ENCODE results near the gene FBXO38. TPM values are rescaled to one million over a fixed set of nuclear protein-coding genes. Genes with fewer than 3 reads are reported as not detected.

Gene FBXO38
- total RNA-seq, 4 donors from 2014 or later, result 29.5 to 46.5 (median 34.0) TPM

GRCh38 chr5:148416416-148416815 is 32.7 kb downstream of the FBXO38 start:
- Histone ChIP-seq H3K36me3 (peaks cover 40 to 98% (median 70%) of the 10 kb centered on the region in 4 donors), H3K27ac (replicated peaks in 1 of 4) (no peak overlapping the region), H3K27me3 (no peaks in the 10 kb centered on the region), H3K9me3 (no peaks in the 10 kb centered on the region), H3K4me1 (peaks cover 0 to 7% (median 0%) of the 10 kb centered on the region in 4 donors), H3K4me3 (no peak overlapping the region)
- TF ChIP-seq CTCF (IDR thresholded peaks at IDR 0.05), result no peak
- no peak for TF ChIP-seq POLR2AphosphoS5 (IDR thresholded peaks at IDR 0.05)
- no peak for TF ChIP-seq EP300 (IDR thresholded peaks at IDR 0.05)
- TF ChIP-seq POLR2A (IDR thresholded peaks at IDR 0.05; ENCODE audit: low read depth), result no peak
- no peak for DNase-seq (ENCODE audit: extremely low spot score)
- intact Hi-C loops (cut with DNase I), result no loop called here
- WGBS, result 85% methylated on average over 1 of the region's 1 CpG

GRCh38 chr5:148416921-148417320 is 33.2 kb downstream of the FBXO38 start:
- H3K4me1 ChIP-seq, result peaks cover 0 to 7% (median 0%) of the 10 kb centered on the region in 4 donors
- H3K27ac ChIP-seq (replicated peaks in 1 of 4), result no peak overlapping the region
- H3K27me3 ChIP-seq, result no peaks in the 10 kb centered on the region
- intact Hi-C loops (cut with DNase I), result no loop called here
- H3K4me3 ChIP-seq, result no peak overlapping the region
- WGBS, result 73% methylated on average over 7 of the region's 7 CpGs
- no peak for TF ChIP-seq POLR2A (IDR thresholded peaks at IDR 0.05; ENCODE audit: low read depth)
- no peak for TF ChIP-seq EP300 (IDR thresholded peaks at IDR 0.05)
- TF ChIP-seq POLR2AphosphoS5 (IDR thresholded peaks at IDR 0.05), result no peak
- TF ChIP-seq CTCF (IDR thresholded peaks at IDR 0.05), result no peak
- DNase-seq (ENCODE audit: extremely low spot score), result no peak
- peaks cover 40 to 97% (median 70%) of the 10 kb centered on the region in 4 donors for H3K36me3 ChIP-seq
- no peaks in the 10 kb centered on the region for H3K9me3 ChIP-seq

- H3K36me3 ChIP-seq, result peaks cover 46 to 97% (median 74%) of the 10 kb centered on the region in 4 donors
- no peaks in the 10 kb centered on the region for H3K9me3 ChIP-seq
- no peaks in the 10 kb centered on the region for H3K27me3 ChIP-seq
- H3K27ac ChIP-seq (replicated peaks in 1 of 4), result no peak overlapping the region
- no peak for DNase-seq (ENCODE audit: extremely low spot score)
- H3K4me3 ChIP-seq, result no peak overlapping the region
- 89% methylated on average over 3 of the region's 3 CpGs for WGBS
- peaks cover 0 to 7% (median 0%) of the 10 kb centered on the region in 4 donors for H3K4me1 ChIP-seq
- intact Hi-C loops (cut with DNase I), result no loop called here
- TF ChIP-seq CTCF (IDR thresholded peaks at IDR 0.05) (no peak), POLR2A (IDR thresholded peaks at IDR 0.05; ENCODE audit: low read depth) (no peak), EP300 (IDR thresholded peaks at IDR 0.05) (no peak), POLR2AphosphoS5 (IDR thresholded peaks at IDR 0.05) (no peak)
Observed at GRCh38 chr5:148418511-148418910, 34.8 kb downstream of the FBXO38 start.

- TF ChIP-seq EP300 (IDR thresholded peaks at IDR 0.05) (no peak), CTCF (IDR thresholded peaks at IDR 0.05) (no peak), POLR2AphosphoS5 (IDR thresholded peaks at IDR 0.05) (no peak), POLR2A (IDR thresholded peaks at IDR 0.05; ENCODE audit: low read depth) (no peak)
- intact Hi-C loops (cut with DNase I), result no loop called here
Observed at GRCh38 chr5:148421661-148422060, 37.9 kb downstream of the FBXO38 start.

GRCh38 chr5:148425808-148426207 is 42.0 kb downstream of the FBXO38 start:
- H3K4me3 ChIP-seq, result no peak overlapping the region
- intact Hi-C loops (cut with DNase I), result no loop called here
- H3K27ac ChIP-seq (replicated peaks in 1 of 4), result no peak overlapping the region
- WGBS, result 94% methylated on average over 1 of the region's 1 CpG
- TF ChIP-seq CTCF (IDR thresholded peaks at IDR 0.05) (no peak), EP300 (IDR thresholded peaks at IDR 0.05) (no peak), POLR2AphosphoS5 (IDR thresholded peaks at IDR 0.05) (no peak), POLR2A (IDR thresholded peaks at IDR 0.05; ENCODE audit: low read depth) (no peak)
- H3K27me3 ChIP-seq, result no peaks in the 10 kb centered on the region
- H3K36me3 ChIP-seq, result peaks cover 39 to 83% (median 70%) of the 10 kb centered on the region in 4 donors
- peaks cover 0 to 10% (median 8%) of the 10 kb centered on the region in 4 donors for H3K4me1 ChIP-seq
- H3K9me3 ChIP-seq, result no peaks in the 10 kb centered on the region
- DNase-seq (ENCODE audit: extremely low spot score), result no peak

More at GRCh38 chr5:148421661-148422060, 37.9 kb downstream of the FBXO38 start:
- WGBS, result 92% methylated on average over 2 of the region's 2 CpGs
- Histone ChIP-seq H3K27ac (replicated peaks in 1 of 4) (no peak overlapping the region), H3K9me3 (no peaks in the 10 kb centered on the region), H3K36me3 (peaks cover 51 to 97% (median 82%) of the 10 kb centered on the region in 4 donors), H3K27me3 (no peaks in the 10 kb centered on the region), H3K4me1 (no peaks in the 10 kb centered on the region), H3K4me3 (no peak overlapping the region)
- no peak for DNase-seq (ENCODE audit: extremely low spot score)

Measured in esophagus muscularis mucosa (tissue), 4 donors.